Measurements from ENCODE around the gene PTPRT. TPM values are rescaled to one million over a fixed set of nuclear protein-coding genes. Genes with fewer than 3 reads are reported as not detected.

The PTPRT gene
- total and polyA plus RNA-seq, 2 of the 13 experiments (the other 11 are each of a cell fraction or from before 2014, with no cell fraction given), result under 0.01 to 0.09 TPM

GRCh38 chr20:42901689-42902440 lies 287.8 kb downstream of the PTPRT start (continued):
- TF ChIP-seq ZNF142 (CRISPR knock-in tag; IDR thresholded peaks at IDR 0.05) (no peak), ZNF17 (CRISPR knock-in tag; IDR thresholded peaks at IDR 0.05) (no peak), SOX5 (CRISPR knock-in tag; IDR thresholded peaks at IDR 0.05; ENCODE audit: borderline replicate concordance) (no peak), CHD4 (IDR thresholded peaks at IDR 0.05; ENCODE audit: borderline replicate concordance, low read length) (no peak), MIXL1 (CRISPR knock-in tag; IDR thresholded peaks at IDR 0.05) (0 out of 2 replicates have a peak, but pooled peaks have one; percentile 31), PHF8 (CRISPR knock-in tag; IDR thresholded peaks at IDR 0.05) (no peak), MZF1 (CRISPR knock-in tag; IDR thresholded peaks at IDR 0.05; ENCODE audit: borderline replicate concordance) (no peak), ZNF124 (CRISPR knock-in tag; IDR thresholded peaks at IDR 0.05) (no peak), MED1 (CRISPR knock-in tag; IDR thresholded peaks at IDR 0.05) (peak; percentile 47), HOXA5 (CRISPR knock-in tag; IDR thresholded peaks at IDR 0.05) (no peak), TIGD3 (CRISPR knock-in tag; IDR thresholded peaks at IDR 0.05; ENCODE audit: borderline replicate concordance) (no peak), BCL3 (CRISPR knock-in tag; IDR thresholded peaks at IDR 0.05) (no peak), ZBTB7B (CRISPR knock-in tag; IDR thresholded peaks at IDR 0.05) (no peak), ZMYM4 (CRISPR knock-in tag; IDR thresholded peaks at IDR 0.05) (peak; percentile 58), GPBP1L1 (CRISPR knock-in tag; IDR thresholded peaks at IDR 0.05) (no peak), KAT2B (IDR thresholded peaks at IDR 0.05; ENCODE audit: borderline replicate concordance, low read depth, low read length) (no peak)
- TF ChIP-seq, protein P1, sequence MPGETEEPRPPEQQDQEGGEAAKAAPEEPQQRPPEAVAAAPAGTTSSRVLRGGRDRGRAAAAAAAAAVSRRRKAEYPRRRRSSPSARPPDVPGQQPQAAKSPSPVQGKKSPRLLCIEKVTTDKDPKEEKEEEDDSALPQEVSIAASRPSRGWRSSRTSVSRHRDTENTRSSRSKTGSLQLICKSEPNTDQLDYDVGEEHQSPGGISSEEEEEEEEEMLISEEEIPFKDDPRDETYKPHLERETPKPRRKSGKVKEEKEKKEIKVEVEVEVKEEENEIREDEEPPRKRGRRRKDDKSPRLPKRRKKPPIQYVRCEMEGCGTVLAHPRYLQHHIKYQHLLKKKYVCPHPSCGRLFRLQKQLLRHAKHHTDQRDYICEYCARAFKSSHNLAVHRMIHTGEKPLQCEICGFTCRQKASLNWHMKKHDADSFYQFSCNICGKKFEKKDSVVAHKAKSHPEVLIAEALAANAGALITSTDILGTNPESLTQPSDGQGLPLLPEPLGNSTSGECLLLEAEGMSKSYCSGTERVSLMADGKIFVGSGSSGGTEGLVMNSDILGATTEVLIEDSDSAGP (CRISPR knock-in tag; IDR thresholded peaks at IDR 0.05; ENCODE audit: borderline replicate concordance), result no peak
- TF ChIP-seq, protein P2, sequence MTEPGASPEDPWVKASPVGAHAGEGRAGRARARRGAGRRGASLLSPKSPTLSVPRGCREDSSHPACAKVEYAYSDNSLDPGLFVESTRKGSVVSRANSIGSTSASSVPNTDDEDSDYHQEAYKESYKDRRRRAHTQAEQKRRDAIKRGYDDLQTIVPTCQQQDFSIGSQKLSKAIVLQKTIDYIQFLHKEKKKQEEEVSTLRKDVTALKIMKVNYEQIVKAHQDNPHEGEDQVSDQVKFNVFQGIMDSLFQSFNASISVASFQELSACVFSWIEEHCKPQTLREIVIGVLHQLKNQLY (CRISPR knock-in tag; IDR thresholded peaks at IDR 0.05), result peak; percentile 94
